ENCODE measurements around the gene ZNF844. TPM values are rescaled to one million over a fixed set of nuclear protein-coding genes. Genes with fewer than 3 reads are reported as not detected.

The ZNF844 gene
- total and polyA plus RNA-seq, 2 donors (not counting 1 experiment from before 2014, with no cell fraction given): 4.7 to 15.4 TPM

DNA sequence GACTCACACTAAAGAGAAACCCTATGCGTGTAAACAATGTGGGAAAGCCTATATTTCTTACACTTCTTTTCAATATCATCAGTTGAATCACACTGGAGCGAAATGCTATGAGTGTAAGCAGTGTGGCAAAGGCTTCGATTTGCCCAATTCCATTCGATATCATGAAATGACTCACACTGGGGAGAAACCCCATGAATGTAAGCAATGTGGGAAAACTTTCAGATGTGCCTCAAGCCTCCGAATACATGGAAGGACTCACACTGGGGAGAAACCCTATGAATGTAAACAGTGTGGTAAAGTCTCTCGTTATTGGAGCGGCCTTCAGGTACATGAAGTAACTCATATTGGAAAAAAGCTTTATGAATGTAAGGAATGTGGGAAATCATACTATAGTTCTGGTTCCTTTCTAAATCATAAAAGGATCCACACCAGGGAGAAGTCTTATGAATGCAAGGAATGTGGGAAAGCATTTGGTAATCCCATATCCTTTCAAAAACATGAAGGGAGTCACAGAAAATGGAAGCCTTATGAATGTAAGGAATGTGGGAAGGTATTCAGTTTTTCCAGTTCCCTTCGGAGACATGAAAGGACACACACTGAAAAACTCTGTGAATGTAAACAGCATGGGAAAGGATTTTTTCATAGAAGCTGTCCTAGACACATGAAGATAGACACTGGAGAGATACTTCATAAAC, 47.6 kb downstream of the ZNF844 start:
- no peak for DNase-seq (ENCODE audit: low read depth in 2 of 2)
- TF ChIP-seq, protein P1, sequence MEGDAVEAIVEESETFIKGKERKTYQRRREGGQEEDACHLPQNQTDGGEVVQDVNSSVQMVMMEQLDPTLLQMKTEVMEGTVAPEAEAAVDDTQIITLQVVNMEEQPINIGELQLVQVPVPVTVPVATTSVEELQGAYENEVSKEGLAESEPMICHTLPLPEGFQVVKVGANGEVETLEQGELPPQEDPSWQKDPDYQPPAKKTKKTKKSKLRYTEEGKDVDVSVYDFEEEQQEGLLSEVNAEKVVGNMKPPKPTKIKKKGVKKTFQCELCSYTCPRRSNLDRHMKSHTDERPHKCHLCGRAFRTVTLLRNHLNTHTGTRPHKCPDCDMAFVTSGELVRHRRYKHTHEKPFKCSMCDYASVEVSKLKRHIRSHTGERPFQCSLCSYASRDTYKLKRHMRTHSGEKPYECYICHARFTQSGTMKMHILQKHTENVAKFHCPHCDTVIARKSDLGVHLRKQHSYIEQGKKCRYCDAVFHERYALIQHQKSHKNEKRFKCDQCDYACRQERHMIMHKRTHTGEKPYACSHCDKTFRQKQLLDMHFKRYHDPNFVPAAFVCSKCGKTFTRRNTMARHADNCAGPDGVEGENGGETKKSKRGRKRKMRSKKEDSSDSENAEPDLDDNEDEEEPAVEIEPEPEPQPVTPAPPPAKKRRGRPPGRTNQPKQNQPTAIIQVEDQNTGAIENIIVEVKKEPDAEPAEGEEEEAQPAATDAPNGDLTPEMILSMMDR (conservative IDR thresholded peaks at IDR 0.05 in 1 of 2, IDR thresholded peaks at IDR 0.05 in 1 of 2; ENCODE audit: low read depth in 1 of 2, low read length in 2 of 2): no peak
- TF ChIP-seq EZH2 (IDR thresholded peaks at IDR 0.05; ENCODE audit: low read length, missing control alignments): no peak
- no peaks in the 10 kb centered on the region for H4K20me1 ChIP-seq (ENCODE audit: control insufficient read depth, extremely low read depth, insufficient read depth, low read length)
- H3K4me3 ChIP-seq (replicated peaks in 1 of 4; ENCODE audit: control extremely low read depth in 1 of 4, insufficient read depth in 1 of 4, low read depth in 3 of 4, low read length in 4 of 4): no peak overlapping the region
- no peaks in the 10 kb centered on the region for H3K27me3 ChIP-seq (ENCODE audit: control insufficient read depth, insufficient read depth, low read length)
- H3K4me2 ChIP-seq (ENCODE audit: extremely low read depth, insufficient read depth, low read length): no peak overlapping the region
- H3K79me2 ChIP-seq (ENCODE audit: control insufficient read depth, insufficient read depth, low read length): no peaks in the 10 kb centered on the region
- no peak overlapping the region for H3K27ac ChIP-seq (ENCODE audit: insufficient read depth, low read length)
- H3K9ac ChIP-seq (ENCODE audit: insufficient read depth, low read length): no peak overlapping the region
- H3K36me3 ChIP-seq (ENCODE audit: control insufficient read depth, insufficient read depth, low read length): no peaks in the 10 kb centered on the region
- H3K4me1 ChIP-seq (ENCODE audit: control insufficient read depth, extremely low read depth, insufficient read depth, low read length): no peaks in the 10 kb centered on the region
- no peaks in the 10 kb centered on the region for H3K9me3 ChIP-seq (ENCODE audit: control insufficient read depth, insufficient read depth, low read depth, low read length)
- H2AFZ ChIP-seq (ENCODE audit: low read length): no peak overlapping the region

DNA sequence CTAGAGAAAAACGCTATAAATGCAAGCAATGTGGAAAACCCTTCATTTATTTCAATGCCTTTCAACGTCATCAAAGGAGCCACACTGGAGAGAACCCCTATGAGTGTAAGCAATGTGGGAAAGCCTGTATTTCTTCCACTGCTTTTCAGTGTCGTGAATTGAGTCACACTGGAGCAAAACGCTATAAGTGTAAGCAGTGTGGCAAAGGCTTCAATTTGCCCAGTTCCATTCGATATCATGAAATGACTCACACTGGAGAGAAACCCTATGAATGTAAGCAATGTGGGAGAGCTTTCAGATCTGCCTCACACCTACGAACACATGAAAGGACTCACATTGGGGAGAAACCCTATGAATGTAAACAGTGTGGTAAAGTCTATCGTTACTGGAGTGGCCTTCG, 48.2 kb downstream of the ZNF844 start:
- Histone ChIP-seq H3K27ac (ENCODE audit: insufficient read depth, low read length) (no peak overlapping the region), H3K36me3 (ENCODE audit: control insufficient read depth, insufficient read depth, low read length) (no peaks in the 10 kb centered on the region), H3K79me2 (ENCODE audit: control insufficient read depth, insufficient read depth, low read length) (no peaks in the 10 kb centered on the region), H3K9ac (ENCODE audit: insufficient read depth, low read length) (no peak overlapping the region), H3K4me2 (ENCODE audit: extremely low read depth, insufficient read depth, low read length) (no peak overlapping the region), H4K20me1 (ENCODE audit: control insufficient read depth, extremely low read depth, insufficient read depth, low read length) (no peaks in the 10 kb centered on the region), H3K27me3 (ENCODE audit: control insufficient read depth, insufficient read depth, low read length) (no peaks in the 10 kb centered on the region), H3K4me3 (replicated peaks in 1 of 4; ENCODE audit: control extremely low read depth in 1 of 4, insufficient read depth in 1 of 4, low read depth in 3 of 4, low read length in 4 of 4) (no peak overlapping the region), H3K9me3 (ENCODE audit: control insufficient read depth, insufficient read depth, low read depth, low read length) (no peaks in the 10 kb centered on the region), H3K4me1 (ENCODE audit: control insufficient read depth, extremely low read depth, insufficient read depth, low read length) (no peaks in the 10 kb centered on the region), H2AFZ (ENCODE audit: low read length) (no peak overlapping the region)
- DNase-seq (ENCODE audit: low read depth in 2 of 2): no peak
- no peak for TF ChIP-seq EZH2 (IDR thresholded peaks at IDR 0.05; ENCODE audit: low read length, missing control alignments)
- TF ChIP-seq, protein P1 (conservative IDR thresholded peaks at IDR 0.05 in 1 of 2, IDR thresholded peaks at IDR 0.05 in 1 of 2; ENCODE audit: low read depth in 1 of 2, low read length in 2 of 2): no peak

DNA sequence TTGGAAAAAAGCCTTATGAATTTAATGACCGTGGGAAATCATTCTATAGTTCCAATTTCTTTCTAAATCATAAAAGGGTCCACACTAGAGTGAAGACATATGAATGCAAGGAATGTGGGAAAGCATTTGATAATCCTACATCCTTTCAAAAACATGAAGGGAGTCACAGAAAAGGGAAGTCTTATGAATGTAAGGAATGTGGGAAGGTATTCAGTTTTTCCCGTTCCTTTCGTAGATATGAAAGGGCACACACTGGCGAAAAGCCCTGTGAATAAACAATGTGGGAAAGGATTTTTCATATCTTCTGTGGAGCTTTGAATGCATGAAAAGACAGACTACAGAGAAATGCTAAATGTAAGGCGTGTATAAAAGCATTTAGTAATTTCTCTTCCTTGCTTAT, 48.6 kb downstream of the ZNF844 start:
- no peak overlapping the region for H2AFZ ChIP-seq (ENCODE audit: low read length)
- H3K27ac ChIP-seq (ENCODE audit: insufficient read depth, low read length): no peak overlapping the region
- no peak for DNase-seq (ENCODE audit: low read depth in 2 of 2)
- no peak overlapping the region for H3K4me2 ChIP-seq (ENCODE audit: extremely low read depth, insufficient read depth, low read length)
- H3K79me2 ChIP-seq (ENCODE audit: control insufficient read depth, insufficient read depth, low read length): no peaks in the 10 kb centered on the region
- no peaks in the 10 kb centered on the region for H3K9me3 ChIP-seq (ENCODE audit: control insufficient read depth, insufficient read depth, low read depth, low read length)
- no peaks in the 10 kb centered on the region for H4K20me1 ChIP-seq (ENCODE audit: control insufficient read depth, extremely low read depth, insufficient read depth, low read length)
- no peak overlapping the region for H3K4me3 ChIP-seq (replicated peaks in 1 of 4; ENCODE audit: control extremely low read depth in 1 of 4, insufficient read depth in 1 of 4, low read depth in 3 of 4, low read length in 4 of 4)
- no peak overlapping the region for H3K9ac ChIP-seq (ENCODE audit: insufficient read depth, low read length)
- no peaks in the 10 kb centered on the region for H3K36me3 ChIP-seq (ENCODE audit: control insufficient read depth, insufficient read depth, low read length)
- no peaks in the 10 kb centered on the region for H3K4me1 ChIP-seq (ENCODE audit: control insufficient read depth, extremely low read depth, insufficient read depth, low read length)
- TF ChIP-seq EZH2 (IDR thresholded peaks at IDR 0.05; ENCODE audit: low read length, missing control alignments): no peak
- TF ChIP-seq, protein P1 (conservative IDR thresholded peaks at IDR 0.05 in 1 of 2, IDR thresholded peaks at IDR 0.05 in 1 of 2; ENCODE audit: low read depth in 1 of 2, low read length in 2 of 2): no peak
- H3K27me3 ChIP-seq (ENCODE audit: control insufficient read depth, insufficient read depth, low read length): no peaks in the 10 kb centered on the region

All from fibroblast of lung (primary cell).